Peyer's patch (tissue), 4 donors: Measurements from ENCODE around the gene RIC1.

Source experiments
- CTCF ChIP-seq, 6 experiments: fragments of 450-650 bp in 4 of 6; fragments of 200-600 bp in 2 of 6; sonication (generic) in 1 of 6; IDR thresholded peaks; one replicate each; pipeline ENCODE4 v1.5.1; 2017 to 2019; ENCODE audit warnings: antibody characterized with exemption in 6 of 6, mild to moderate bottlenecking in 3 of 6, moderate library complexity in 1 of 6
- POLR2A ChIP-seq, 2 donors: fragments of 450-650 bp; IDR thresholded peaks; one replicate each; pipeline ENCODE4 v1.5.1; 2017; ENCODE audit warnings: antibody characterized with exemption in 2 of 2, mild to moderate bottlenecking in 2 of 2, moderate library complexity in 2 of 2

- TF ChIP-seq CTCF (IDR thresholded peaks at IDR 0.05) (no peak), POLR2A (IDR thresholded peaks at IDR 0.05) (no peak)
These were observed 107.8 kb downstream of the RIC1 start for GRCh38 chr9:5736563-5737346.
